Ureter (tissue), 1 donor: ENCODE measurements around the gene OPALIN. TPM values are rescaled to one million over a fixed set of nuclear protein-coding genes. Genes with fewer than 3 reads are reported as not detected.
"Not testable (repeated sequence)": the region's sequence is repeated elsewhere in the genome, so short reads cannot be mapped to it uniquely, and the experiment has no call there.

Source experiments
- DNase-seq: peaks from one replicate; pipeline ENCODE4 v3.0.0-alpha.2; 2020; ENCODE audit warnings: low spot score
- total RNA-seq: library from RNA; stranded (reverse); gene quantifications from one replicate; pipeline ENCODE4 v1.2.4, GENCODE V29; 2023
- donor health status: DM: yes; HTN: yes; CAD: no.

OPALIN gene
- total RNA-seq, 1 donor from 2014 or later, result not detected

- no peak for DNase-seq
These were observed 20.4 kb downstream of the OPALIN start for GRCh38 chr10:96338279-96338925.

- DNase-seq, result no peak
These were observed 21.7 kb downstream of the OPALIN start for GRCh38 chr10:96337106-96337505.

- no peak for DNase-seq
These were observed 23.9 kb downstream of the OPALIN start for GRCh38 chr10:96334616-96335526.

GRCh38 chr10:96333101-96333500 lies 25.7 kb downstream of the OPALIN start:
- no peak for DNase-seq

- DNase-seq, result no peak
These were observed 31.3 kb downstream of the OPALIN start for GRCh38 chr10:96327462-96327861.

- no peak for DNase-seq
These were observed 33.0 kb downstream of the OPALIN start for GRCh38 chr10:96325719-96326373.

GRCh38 chr10:96324447-96324846 lies 34.4 kb downstream of the OPALIN start:
- no peak for DNase-seq

GRCh38 chr10:96322275-96322674 lies 36.5 kb downstream of the OPALIN start:
- DNase-seq, result no peak

GRCh38 chr10:96321822-96322221 lies 37.0 kb downstream of the OPALIN start:
- DNase-seq, result no peak

GRCh38 chr10:96319754-96320474 lies 38.9 kb downstream of the OPALIN start:
- DNase-seq, result no peak

- DNase-seq, result no peak
These were observed 41.6 kb downstream of the OPALIN start for GRCh38 chr10:96317067-96317833.

- DNase-seq, result no peak
These were observed 45.5 kb downstream of the OPALIN start for GRCh38 chr10:96313344-96313743.

- DNase-seq, result no peak
These were observed 47.6 kb downstream of the OPALIN start for GRCh38 chr10:96311180-96311715.

- DNase-seq, result no peak
These were observed 48.5 kb downstream of the OPALIN start for GRCh38 chr10:96310321-96310669.

GRCh38 chr10:96309628-96310320 lies 49.0 kb downstream of the OPALIN start:
- DNase-seq, result no peak

GRCh38 chr10:96308854-96309253 lies 49.9 kb downstream of the OPALIN start:
- DNase-seq, result not testable (repeated sequence)

GRCh38 chr10:96306516-96306915 lies 52.3 kb downstream of the OPALIN start:
- DNase-seq, result peak; percentile 52

GRCh38 chr10:96305019-96305418 lies 53.8 kb downstream of the OPALIN start:
- DNase-seq, result no peak

GRCh38 chr10:96304230-96304629 lies 54.6 kb downstream of the OPALIN start, which contains the start of gene DNTT:
Gene DNTT, plus strand, starts transcription at chr10:96304434. Its CDS starts 64 bp downstream, at chr10:96304498.
- DNase-seq, result no peak

- no peak for DNase-seq
These were observed 57.2 kb downstream of the OPALIN start for GRCh38 chr10:96301616-96302015.
